Stimulated activated CD4-positive, alpha-beta T cell treated with anti-CD3 and anti-CD28 coated beads, Interleukin-12 subunit alpha, Interleukin-12 subunit beta, amount 100 ng/mL, for 48 hours (primary cell): ENCODE measurements around the gene FRY.
"Not testable (repeated sequence)": the region's sequence is repeated elsewhere in the genome, so short reads cannot be mapped to it uniquely, and the experiment has no call there.

ENCODE experiments used
- DNase-seq, 3 donors: peaks; one replicate each; pipeline ENCODE4 v3.0.0-alpha.2; 2020; ENCODE audit warnings: low read depth in 2 of 3, low spot score in 1 of 3

Gene FRY

DNA sequence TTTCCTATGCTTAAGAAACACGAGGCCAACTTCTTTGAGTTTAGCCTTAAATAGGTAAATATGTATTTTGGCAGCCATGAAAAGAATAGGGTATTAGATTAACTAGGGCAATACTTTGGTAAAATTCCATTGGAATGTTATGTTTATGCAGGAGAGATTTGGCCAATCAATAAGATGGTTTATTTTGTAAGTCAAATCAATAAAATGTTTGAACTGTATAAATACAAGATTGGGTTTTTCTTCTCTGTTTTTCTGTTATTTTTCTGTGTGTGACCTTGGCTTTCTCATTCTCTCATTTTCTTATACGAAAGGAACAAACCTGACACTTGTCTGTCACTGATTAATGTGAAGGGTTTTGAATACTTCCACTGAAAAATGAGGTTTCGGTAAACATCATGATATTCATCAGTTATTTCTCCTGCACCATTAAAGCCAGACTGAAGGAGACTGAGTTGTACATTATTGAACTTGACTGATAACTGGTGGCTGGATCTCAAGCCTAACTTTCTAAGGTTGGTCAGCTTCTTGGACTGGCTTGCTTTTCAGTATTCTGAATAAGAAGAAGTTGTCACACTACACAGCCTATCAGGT, 8.6 kb downstream of the FRY start:
- no peak for DNase-seq

DNA sequence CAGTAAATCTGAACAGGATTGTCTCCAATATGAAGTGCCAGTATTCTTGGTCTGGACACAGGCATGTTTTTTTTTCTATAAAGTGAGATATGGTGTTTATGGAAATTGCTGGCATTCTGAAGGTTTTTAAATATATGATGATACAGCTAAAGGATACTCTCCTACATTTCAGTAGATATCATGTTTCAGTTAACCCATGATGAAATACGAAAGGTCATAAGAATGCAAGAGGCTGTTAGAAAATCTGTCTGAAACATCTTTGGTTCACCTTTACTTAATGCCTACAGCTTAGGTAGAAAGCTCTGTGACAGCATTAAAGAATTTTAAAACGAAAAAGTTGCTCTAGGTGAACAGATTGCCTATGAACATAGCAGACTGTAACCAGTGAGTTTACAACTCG, 9.1 kb downstream of the FRY start:
- no peak for DNase-seq

- DNase-seq: no peak
Observed at GRCh38 chr13:32041429-32041828, 9.9 kb downstream of the FRY start.

- no peak for DNase-seq
Observed at GRCh38 chr13:32042551-32042950, 11.0 kb downstream of the FRY start.

DNA sequence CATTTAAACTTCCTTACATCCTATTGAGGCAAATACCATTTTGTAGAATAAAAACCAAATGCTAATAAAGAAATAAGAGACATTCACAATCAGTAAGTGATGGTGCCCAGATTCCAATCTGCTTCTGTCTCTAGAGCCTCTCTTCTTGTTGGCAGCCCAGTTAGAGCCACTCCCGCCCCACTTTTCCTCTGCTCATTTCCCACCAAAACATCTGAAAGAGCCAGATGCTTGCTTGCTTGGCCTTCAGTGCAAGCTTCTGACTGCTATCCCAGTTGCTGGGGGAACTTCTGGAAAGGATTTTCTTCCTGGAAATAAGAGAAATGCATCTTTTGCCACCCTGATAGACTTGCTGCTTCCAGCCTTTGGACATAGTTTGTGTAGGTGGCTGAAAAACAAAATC, 12.9 kb downstream of the FRY start:
- no peak for DNase-seq

- no peak for DNase-seq
Observed at GRCh38 chr13:32045537-32045936, 14.0 kb downstream of the FRY start.

DNA sequence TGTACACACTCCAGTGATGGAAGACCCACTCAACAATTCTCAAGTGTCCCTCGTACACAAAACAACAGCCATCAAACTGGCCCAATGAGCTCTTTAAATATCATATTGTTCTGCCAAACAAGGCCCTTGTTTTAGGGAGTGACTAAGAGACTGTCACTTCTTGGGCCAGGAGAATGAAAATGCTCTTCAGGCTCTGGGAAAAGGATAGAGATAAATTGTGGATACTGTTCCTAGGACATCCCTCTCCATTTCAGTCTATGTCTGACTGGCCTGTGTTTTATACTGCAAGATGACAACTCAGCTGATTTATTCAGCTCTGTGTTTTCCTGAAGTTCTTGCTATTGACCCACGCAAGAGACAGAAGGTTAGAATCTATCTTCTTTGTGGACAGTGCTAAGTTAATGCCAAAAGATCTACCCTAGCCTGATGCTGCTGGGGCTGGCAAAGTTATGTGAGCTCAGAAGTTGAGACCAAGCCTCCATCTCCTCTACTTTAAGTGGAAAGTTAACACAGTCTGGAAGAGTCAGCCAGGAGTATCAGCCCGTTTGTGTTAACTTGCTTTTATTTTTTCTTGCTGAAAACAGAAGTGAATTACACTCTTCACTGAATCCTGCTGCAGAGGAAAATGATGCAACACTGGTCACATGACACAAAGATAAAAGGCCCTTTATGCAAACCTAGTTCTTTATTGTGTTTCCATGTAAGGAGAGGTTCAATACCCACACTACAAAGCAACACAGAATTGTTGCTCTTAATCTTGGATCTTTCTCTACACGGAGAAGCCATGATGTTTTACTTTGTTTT, 14.6 kb downstream of the FRY start:
- DNase-seq: no peak

- no peak for DNase-seq
Observed at GRCh38 chr13:32047088-32047487, 15.5 kb downstream of the FRY start.

- no peak for DNase-seq
Observed at GRCh38 chr13:32047793-32048192, 16.2 kb downstream of the FRY start.

GRCh38 chr13:32048816-32049215, 17.2 kb downstream of the FRY start:
- DNase-seq: no peak

GRCh38 chr13:32051156-32051555, 19.6 kb downstream of the FRY start:
- DNase-seq: no peak

DNA sequence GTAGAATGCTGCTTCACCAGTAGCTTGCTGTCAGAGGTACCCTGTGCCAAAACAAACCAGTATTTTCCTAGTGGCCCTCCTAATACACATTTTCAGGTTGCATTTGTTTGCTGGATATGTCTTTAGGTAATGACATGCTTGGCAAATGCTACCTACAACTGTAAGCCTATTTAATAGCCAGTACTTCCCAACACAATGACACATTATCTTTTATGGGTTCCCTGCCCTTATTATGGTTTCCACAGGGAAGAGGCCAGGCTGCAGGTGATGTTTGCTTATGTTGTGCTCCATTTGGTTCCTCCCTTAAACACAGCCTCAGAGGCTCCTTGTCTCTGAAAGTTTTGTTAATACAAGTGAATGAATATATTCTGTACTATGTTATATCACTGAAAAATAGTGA, 24.7 kb downstream of the FRY start:
- no peak for DNase-seq

DNA sequence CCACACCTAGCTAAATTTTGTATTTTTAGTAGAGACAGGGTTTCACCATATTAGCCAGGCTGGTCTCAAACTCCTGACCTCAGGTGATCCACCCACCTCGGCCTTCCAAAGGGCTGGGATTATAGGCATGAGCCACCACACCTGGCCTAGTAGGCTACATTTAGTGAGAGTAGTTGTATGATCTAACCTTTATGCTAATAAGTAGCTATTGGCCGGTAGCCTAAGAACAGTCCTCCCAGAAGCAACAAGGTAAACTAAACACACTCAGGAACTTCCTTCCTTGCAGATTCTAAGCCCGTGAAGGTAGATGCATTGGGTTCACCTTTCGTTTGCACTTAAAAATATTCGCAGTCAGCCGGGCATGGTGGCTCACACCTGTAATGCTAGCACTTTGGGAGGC, 25.8 kb downstream of the FRY start:
- not testable (repeated sequence) for DNase-seq

GRCh38 chr13:32059511-32059984, 28.0 kb downstream of the FRY start:
- no peak for DNase-seq

DNA sequence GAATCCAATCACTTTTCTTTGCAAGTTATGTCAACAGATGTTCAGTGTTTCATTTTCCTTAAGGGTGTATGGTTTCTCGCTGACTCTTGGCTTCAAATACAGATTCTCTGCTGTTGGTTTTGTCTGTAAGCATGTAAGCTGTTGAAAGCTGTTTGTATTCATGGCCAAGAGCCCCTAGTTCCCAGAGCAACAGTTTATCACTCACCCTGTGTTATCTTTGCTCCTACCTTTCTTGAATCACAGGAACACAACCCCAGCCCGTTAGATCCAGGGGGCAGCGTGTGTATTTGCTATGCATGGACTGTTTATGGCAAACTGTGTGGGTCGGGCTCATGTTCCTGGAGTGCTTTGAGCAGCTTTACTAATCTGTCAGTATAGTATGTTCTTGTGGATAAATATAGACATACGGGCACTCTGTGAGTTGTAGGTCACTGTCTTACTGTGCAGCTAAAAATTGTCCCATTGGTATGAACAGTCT, 28.9 kb downstream of the FRY start:
- DNase-seq: no peak

- no peak for DNase-seq
Observed at GRCh38 chr13:32063619-32064233, 32.2 kb downstream of the FRY start.

DNA sequence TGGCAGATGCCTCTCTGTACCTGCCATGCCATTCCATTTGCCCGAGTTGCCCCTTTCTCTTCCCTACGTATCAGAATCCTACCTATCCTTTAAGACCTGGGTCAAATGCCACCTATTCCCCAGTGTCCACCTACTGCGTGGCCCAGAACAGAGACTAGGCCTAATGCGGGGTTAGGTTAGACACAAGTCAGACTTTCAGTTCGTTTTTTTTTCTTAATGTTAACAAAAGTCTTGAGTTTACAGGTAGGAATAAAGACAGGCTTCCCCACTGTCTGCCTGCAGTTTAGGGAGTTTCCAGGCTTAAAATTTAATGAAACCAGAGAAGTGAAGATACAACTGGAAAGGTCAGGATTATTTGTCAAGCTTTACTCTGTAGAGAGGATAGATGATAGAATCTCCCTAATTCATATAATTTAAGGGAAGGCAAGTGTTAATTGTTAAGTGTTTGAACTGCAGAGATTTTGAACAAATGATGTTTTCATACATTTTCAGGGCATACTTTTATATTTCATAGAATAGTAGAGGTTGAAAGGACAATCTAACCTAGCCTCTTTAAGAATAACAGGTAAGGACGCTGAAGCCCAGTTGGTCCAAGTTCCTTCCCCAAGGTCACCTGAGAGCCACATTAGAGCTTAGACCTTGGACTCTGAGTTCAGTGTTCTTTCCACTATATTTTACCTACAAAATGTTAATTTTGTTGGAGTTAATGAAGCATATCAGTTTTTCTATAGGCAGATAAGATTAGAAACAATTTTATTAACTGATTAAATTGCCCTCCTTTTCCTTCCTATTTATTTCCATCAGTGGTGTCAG, 35.8 kb downstream of the FRY start:
- DNase-seq: no peak

- DNase-seq: no peak
Observed at GRCh38 chr13:32068255-32068654, 36.7 kb downstream of the FRY start.

- DNase-seq: no peak
Observed at GRCh38 chr13:32073180-32073864, 41.7 kb downstream of the FRY start.

- DNase-seq: no peak
Observed at GRCh38 chr13:32075170-32075851, 43.7 kb downstream of the FRY start.
